Adrenal gland (tissue), 5 donors: ENCODE data around the gene IQCM.

ENCODE experiments used
- CTCF ChIP-seq, 6 experiments: fragments of 450-650 bp in 4 of 6; fragments of 200-600 bp in 2 of 6; sonication (generic) in 1 of 6; IDR thresholded peaks; 1 replicate in 5 of 6; 2 replicates in 1 of 6; pipeline versions ENCODE4 v1.5.1 to v1.8.0; 2016 to 2021; ENCODE audit warnings: antibody characterized with exemption in 6 of 6, mild to moderate bottlenecking in 2 of 6, moderate library complexity in 1 of 6
- POLR2A ChIP-seq, 2 donors: fragments of 450-650 bp; IDR thresholded peaks; one replicate each; pipeline ENCODE4 v1.6.1; 2017; ENCODE audit warnings: antibody characterized with exemption in 2 of 2, mild to moderate bottlenecking in 2 of 2, moderate library complexity in 1 of 2
- donor health status: DM: no; HTN: no; CAD: no.

GRCh38 chr4:149552601-149553000 lies 263.0 kb downstream of the IQCM start:
- TF ChIP-seq CTCF (IDR thresholded peaks at IDR 0.05): no peak
- TF ChIP-seq POLR2A (IDR thresholded peaks at IDR 0.05): no peak
